VCaP (cell line): ENCODE data around the gene DNAJC6.
A peak's percentile ranks its signal among the peaks of the same experiment; 100 is the strongest.
"Not testable (repeated sequence)": the region's sequence is repeated elsewhere in the genome, so short reads cannot be mapped to it uniquely, and the experiment has no call there.

Experiments used
- H3K27ac ChIP-seq: fragments of 450-650 bp; 2 replicates; pipeline ENCODE4 v1.5.1; 2017
- CTCF ChIP-seq: fragments of 450-650 bp; conservative IDR thresholded peaks from 2 replicates; pipeline ENCODE4 v1.5.1; 2017; ENCODE audit warnings: mild to moderate bottlenecking, moderate library complexity

DNAJC6 gene

GRCh38 chr1:65443647-65444046 lies 134.3 kb downstream of the DNAJC6 start:
- H3K27ac ChIP-seq = no peak overlapping the region

DNA sequence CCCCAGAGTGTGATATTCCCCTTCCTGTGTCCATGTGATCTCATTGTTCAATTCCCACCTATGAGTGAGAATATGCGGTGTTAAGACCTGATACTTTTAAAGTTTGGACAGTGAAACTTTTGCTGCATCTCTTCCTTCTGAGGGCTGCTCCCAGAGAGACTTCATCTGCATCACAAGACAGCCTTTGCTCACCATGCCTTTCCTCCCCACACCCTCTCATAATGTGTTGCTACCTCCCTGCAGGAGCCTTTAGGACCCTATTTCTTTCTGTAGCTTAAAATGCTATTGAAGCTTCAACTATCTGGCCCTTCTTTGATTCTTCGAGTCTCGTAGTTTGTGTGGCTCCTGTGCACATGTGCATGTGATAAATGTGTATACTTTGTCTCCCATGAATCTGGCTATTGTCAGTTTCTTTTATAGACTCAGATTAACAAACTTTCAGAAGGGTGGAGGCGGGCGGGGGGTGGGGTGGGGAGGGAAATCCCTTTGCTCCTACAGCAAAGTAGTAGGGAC lies 134.8 kb downstream of the DNAJC6 start:
- no peak for TF ChIP-seq CTCF
- no peak overlapping the region for H3K27ac ChIP-seq

More at GRCh38 chr1:65443647-65444046, 134.3 kb downstream of the DNAJC6 start:
- TF ChIP-seq CTCF = no peak

GRCh38 chr1:65445837-65446236 lies 136.5 kb downstream of the DNAJC6 start:
- no peak for TF ChIP-seq CTCF
- H3K27ac ChIP-seq = no peak overlapping the region

GRCh38 chr1:65449214-65449823 lies 140.0 kb downstream of the DNAJC6 start:
- TF ChIP-seq CTCF = peak; percentile 74
- no peak overlapping the region for H3K27ac ChIP-seq

GRCh38 chr1:65455678-65456077 lies 146.3 kb downstream of the DNAJC6 start:
- not testable (repeated sequence) for H3K27ac ChIP-seq

GRCh38 chr1:65456481-65456880 lies 147.1 kb downstream of the DNAJC6 start:
- H3K27ac ChIP-seq = no peak overlapping the region
- TF ChIP-seq CTCF = no peak

- no peak for TF ChIP-seq CTCF
- H3K27ac ChIP-seq = no peak overlapping the region
Measured at GRCh38 chr1:65457868-65458267, 148.5 kb downstream of the DNAJC6 start.

DNA sequence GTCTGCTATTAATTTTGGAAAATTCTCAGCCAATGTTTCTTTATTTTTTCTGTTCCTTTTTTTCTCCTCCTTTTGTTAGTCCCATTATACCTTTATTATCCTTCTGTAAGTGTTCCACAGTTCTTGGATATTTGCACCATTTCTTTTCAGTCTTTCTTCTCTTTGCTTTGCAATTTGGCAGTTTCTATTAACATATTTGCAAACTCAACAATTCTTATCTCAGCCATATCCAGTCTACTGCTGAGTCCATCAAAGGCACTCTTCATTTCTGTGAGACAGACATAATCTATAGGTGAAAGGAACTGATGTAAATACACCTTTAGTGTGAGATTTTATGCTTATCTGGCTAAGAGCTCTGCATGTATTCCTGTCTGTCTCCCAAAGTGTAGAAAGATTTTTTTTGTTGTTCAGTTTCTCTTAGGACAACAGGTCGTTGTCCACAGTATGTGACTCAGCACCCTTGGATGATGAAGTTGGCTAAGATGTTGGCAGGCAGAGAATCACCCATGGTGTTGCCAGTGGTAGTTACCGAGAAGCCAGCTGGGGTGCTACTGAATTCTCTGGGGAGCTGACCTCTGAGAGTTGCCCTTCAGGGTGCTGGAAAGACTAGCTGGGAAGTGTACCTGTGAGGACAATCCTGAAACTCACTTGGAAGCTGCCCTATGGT lies 149.5 kb downstream of the DNAJC6 start:
- TF ChIP-seq CTCF = no peak

More for the DNA sequence above, 149.5 kb downstream of the DNAJC6 start:
- no peak overlapping the region for H3K27ac ChIP-seq
